Lower leg skin (tissue), 3 donors: ENCODE data around the gene PRSS23.

Experiments used
- POLR2A ChIP-seq, 2 donors: fragments of 450-650 bp; IDR thresholded peaks; one replicate each; pipeline ENCODE4 v1.6.1; 2016 to 2017; ENCODE audit warnings: antibody characterized with exemption in 2 of 2, mild to moderate bottlenecking in 1 of 2, moderate library complexity in 1 of 2
- TF ChIP-seq, protein P1 (sequence below), 3 donors: fragments of 450-650 bp; IDR thresholded peaks; one replicate each; pipeline ENCODE4 v1.5.1; 2016; ENCODE audit warnings: antibody characterized with exemption in 3 of 3, mild to moderate bottlenecking in 3 of 3, moderate library complexity in 2 of 3

DNA sequence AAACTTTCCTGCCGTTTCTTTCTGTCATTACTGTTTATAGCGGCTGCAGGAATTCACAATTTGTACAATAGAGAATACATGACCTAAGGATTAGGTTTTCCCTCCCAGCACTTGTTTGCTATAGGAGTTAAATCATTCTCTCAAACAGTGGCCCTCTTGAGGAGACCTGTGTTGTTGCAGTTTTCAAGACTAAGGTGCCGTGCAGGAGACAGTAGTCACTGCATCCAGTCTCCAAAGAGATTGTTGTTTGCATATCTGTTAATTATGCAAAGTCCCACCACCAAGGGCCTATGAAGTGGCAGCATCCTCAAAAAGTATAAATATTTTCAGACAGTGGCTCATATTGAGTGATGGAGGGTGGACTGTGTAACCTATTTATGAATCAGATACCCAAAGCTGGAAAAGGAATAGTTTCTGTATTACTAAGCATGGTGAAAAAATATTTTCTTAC lies 2.3 kb downstream of the PRSS23 start:
- no peak for TF ChIP-seq POLR2A (IDR thresholded peaks at IDR 0.05)
- TF ChIP-seq, protein P1, sequence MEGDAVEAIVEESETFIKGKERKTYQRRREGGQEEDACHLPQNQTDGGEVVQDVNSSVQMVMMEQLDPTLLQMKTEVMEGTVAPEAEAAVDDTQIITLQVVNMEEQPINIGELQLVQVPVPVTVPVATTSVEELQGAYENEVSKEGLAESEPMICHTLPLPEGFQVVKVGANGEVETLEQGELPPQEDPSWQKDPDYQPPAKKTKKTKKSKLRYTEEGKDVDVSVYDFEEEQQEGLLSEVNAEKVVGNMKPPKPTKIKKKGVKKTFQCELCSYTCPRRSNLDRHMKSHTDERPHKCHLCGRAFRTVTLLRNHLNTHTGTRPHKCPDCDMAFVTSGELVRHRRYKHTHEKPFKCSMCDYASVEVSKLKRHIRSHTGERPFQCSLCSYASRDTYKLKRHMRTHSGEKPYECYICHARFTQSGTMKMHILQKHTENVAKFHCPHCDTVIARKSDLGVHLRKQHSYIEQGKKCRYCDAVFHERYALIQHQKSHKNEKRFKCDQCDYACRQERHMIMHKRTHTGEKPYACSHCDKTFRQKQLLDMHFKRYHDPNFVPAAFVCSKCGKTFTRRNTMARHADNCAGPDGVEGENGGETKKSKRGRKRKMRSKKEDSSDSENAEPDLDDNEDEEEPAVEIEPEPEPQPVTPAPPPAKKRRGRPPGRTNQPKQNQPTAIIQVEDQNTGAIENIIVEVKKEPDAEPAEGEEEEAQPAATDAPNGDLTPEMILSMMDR (IDR thresholded peaks at IDR 0.05) = no peak
